WTC11 (cell line): Measurements from ENCODE around the gene ALDOC. TPM values are rescaled to one million over a fixed set of nuclear protein-coding genes. Genes with fewer than 3 reads are reported as not detected.

ENCODE experiments used
- ATAC-seq: fragments of 200-7000 bp; cut with Tn5 transposase; 2 replicates; pipeline ENCODE4 v1.10.0; 2021; ENCODE audit warnings: mild to moderate bottlenecking, moderate library complexity
- CTCF ChIA-PET: fragments of 300-600 bp; sonication (Branson Sonifier 250); formaldehyde crosslinking; loops from one replicate; lab custom pipeline; 2021; ENCODE audit warnings: antibody characterized with exemption; lab: Charles Lee
- POLR2A ChIA-PET: fragments of 350-600 bp; sonication (Branson Sonifier 250); formaldehyde crosslinking; loops from one replicate; lab custom pipeline; 2021; ENCODE audit warnings: antibody characterized with exemption; lab: Charles Lee
- DNase-seq: peaks from one replicate; pipeline ENCODE4 v3.0.0; 2021; ENCODE audit warnings: low spot score
- H3K27ac Mint-ChIP-seq: 2 replicates; pipeline ENCODE4 v1.8.0; 2021; ENCODE audit warnings: mixed read lengths
- H3K27me3 Mint-ChIP-seq: 2 replicates; pipeline ENCODE4 v1.8.0; 2021; ENCODE audit warnings: low read depth, mild to moderate bottlenecking, moderate library complexity, mixed read lengths
- H3K36me3 Mint-ChIP-seq: 2 replicates; pipeline ENCODE4 v1.8.0; 2021; ENCODE audit warnings: mixed read lengths
- H3K4me1 Mint-ChIP-seq: 2 replicates; pipeline ENCODE4 v1.8.0; 2022; ENCODE audit warnings: mixed read lengths
- H3K4me3 Mint-ChIP-seq: 2 replicates; pipeline ENCODE4 v1.8.0; 2021; ENCODE audit warnings: mild to moderate bottlenecking, moderate library complexity, mixed read lengths
- H3K9me3 Mint-ChIP-seq: 2 replicates; pipeline ENCODE4 v1.8.0; 2021; ENCODE audit warnings: mixed read lengths
- ARID4B ChIP-seq: sonication (generic); formaldehyde crosslinking; IDR thresholded peaks from 2 replicates; pipeline ENCODE4 v1.8.0; 2023; ENCODE audit warnings: missing genetic modification reagents, mild to moderate bottlenecking, borderline replicate concordance
- ATF2 ChIP-seq: sonication (generic); formaldehyde crosslinking; IDR thresholded peaks from 2 replicates; pipeline ENCODE4 v1.8.1; 2022; ENCODE audit warnings: low read depth, missing genetic modification reagents, borderline replicate concordance
- ATF3 ChIP-seq: sonication (generic); formaldehyde crosslinking; conservative IDR thresholded peaks from 2 replicates; pipeline ENCODE4 v1.8.1; 2022; ENCODE audit warnings: mild to moderate bottlenecking, missing genetic modification reagents
- ATF6 ChIP-seq: sonication (generic); formaldehyde crosslinking; IDR thresholded peaks from 2 replicates; pipeline ENCODE4 v1.8.1; 2023; ENCODE audit warnings: mild to moderate bottlenecking, missing genetic modification reagents
- ERG ChIP-seq: fragments of 250-450 bp; sonication (Bioruptor Pico); IDR thresholded peaks from 2 replicates; pipeline ENCODE4 v1.8.0; 2021; ENCODE audit warnings: mild to moderate bottlenecking
- ESRRA ChIP-seq: sonication (generic); formaldehyde crosslinking; IDR thresholded peaks from 2 replicates; pipeline ENCODE4 v1.8.1; 2022; ENCODE audit warnings: mild to moderate bottlenecking, missing genetic modification reagents, borderline replicate concordance
- IRF2 ChIP-seq: sonication (generic); formaldehyde crosslinking; IDR thresholded peaks from 2 replicates; pipeline ENCODE4 v1.8.0; 2022; ENCODE audit warnings: low read depth, missing genetic modification reagents, borderline replicate concordance
- JAZF1 ChIP-seq: fragments of 250-450 bp; sonication (Bioruptor Pico); IDR thresholded peaks from 2 replicates; pipeline ENCODE4 v1.9.0; 2021; ENCODE audit warnings: moderate library complexity, mild to moderate bottlenecking, inconsistent platforms
- OVOL2 ChIP-seq: fragments of 250-450 bp; sonication (Bioruptor Pico); IDR thresholded peaks from 2 replicates; pipeline ENCODE4 v1.9.0; 2021; ENCODE audit warnings: mild to moderate bottlenecking, borderline replicate concordance
- SMAD4 ChIP-seq: sonication (generic); formaldehyde crosslinking; IDR thresholded peaks from 2 replicates; pipeline ENCODE4 v1.8.0; 2022; ENCODE audit warnings: mild to moderate bottlenecking, missing genetic modification reagents
- SOX15 ChIP-seq: fragments of 250-450 bp; sonication (Bioruptor Pico); IDR thresholded peaks from 2 replicates; pipeline ENCODE4 v1.9.0; 2021; ENCODE audit warnings: mild to moderate bottlenecking
- SP1 ChIP-seq: sonication (generic); formaldehyde crosslinking; conservative IDR thresholded peaks from 2 replicates; pipeline ENCODE4 v1.8.1; 2022; ENCODE audit warnings: missing genetic modification reagents
- TCF7 ChIP-seq: sonication (generic); formaldehyde crosslinking; IDR thresholded peaks from 2 replicates; pipeline ENCODE4 v1.8.0; 2022; ENCODE audit warnings: mild to moderate bottlenecking, low read depth, missing genetic modification reagents, moderate library complexity
- TEAD1 ChIP-seq: sonication (generic); formaldehyde crosslinking; IDR thresholded peaks from 2 replicates; pipeline ENCODE4 v1.8.0; 2022; ENCODE audit warnings: mild to moderate bottlenecking, missing genetic modification reagents
- ZNF219 ChIP-seq: sonication (generic); formaldehyde crosslinking; IDR thresholded peaks from 2 replicates; pipeline ENCODE4 v1.8.0; 2023; ENCODE audit warnings: missing genetic modification reagents, mild to moderate bottlenecking, borderline replicate concordance
- ZNF416 ChIP-seq: fragments of 250-450 bp; sonication (Bioruptor Pico); IDR thresholded peaks from 2 replicates; pipeline ENCODE4 v1.9.0; 2021; ENCODE audit warnings: mild to moderate bottlenecking, inconsistent platforms
- total RNA-seq: library from RNA; stranded (reverse); gene quantifications from 3 replicates; pipeline ENCODE4 v1.2.3, GENCODE V29; 2021

ALDOC gene
- total RNA-seq, 1 experiment from 2014 or later: 73.5 TPM

- TF ChIP-seq ZNF219 (no peak), ERG (CRISPR knock-in tag) (no peak), IRF2 (CRISPR knock-in tag) (no peak)
- TF ChIP-seq, all 79 proteins: peak for 0
Observed at GRCh38 chr17:28585851-28586250, 9.2 kb upstream of the ALDOC start (continued).

- ATAC-seq (no peak), DNase-seq (no peak)
- Mint-ChIP-seq H3K4me3 (no peak overlapping the region), H3K36me3 (peaks cover 28% of the 10 kb centered on the region), H3K27me3 (no peaks in the 10 kb centered on the region), H3K4me1 (no peaks in the 10 kb centered on the region), H3K9me3 (no peaks in the 10 kb centered on the region), H3K27ac (no peak overlapping the region)
- ChIA-PET CTCF (no interaction called here), POLR2A (no interaction called here)
- TF ChIP-seq SP1 (CRISPR knock-in tag): no peak
Observed at GRCh38 chr17:28584434-28584833, 7.7 kb upstream of the ALDOC start.

GRCh38 chr17:28582513-28582912 lies 5.8 kb upstream of the ALDOC start:
- DNase-seq (no peak), ATAC-seq (no peak)
- CTCF ChIA-PET: no interaction called here
- peaks cover 29% of the 10 kb centered on the region for H3K36me3 Mint-ChIP-seq
- H3K4me3 Mint-ChIP-seq: no peak overlapping the region
- POLR2A ChIA-PET: no interaction called here
- TF ChIP-seq ATF6 (CRISPR knock-in tag) (no peak), ATF2 (CRISPR knock-in tag) (no peak), SMAD4 (no peak), ZNF416 (CRISPR knock-in tag) (no peak), TCF7 (no peak), ATF3 (CRISPR knock-in tag) (no peak), SP1 (CRISPR knock-in tag) (no peak), TEAD1 (CRISPR knock-in tag) (no peak), SOX15 (CRISPR knock-in tag) (no peak), JAZF1 (no peak), OVOL2 (CRISPR knock-in tag) (no peak), ARID4B (no peak), ESRRA (CRISPR knock-in tag) (no peak)
- H3K9me3 Mint-ChIP-seq: no peaks in the 10 kb centered on the region
- no peaks in the 10 kb centered on the region for H3K27me3 Mint-ChIP-seq
- H3K27ac Mint-ChIP-seq: no peak overlapping the region
- 0 out of 2 replicates have a peak, but pooled peaks cover 1% of the 10 kb centered on the region for H3K4me1 Mint-ChIP-seq
